Mucosa of descending colon (tissue), 3 donors: ENCODE data around the gene SLC5A2. TPM values are rescaled to one million over a fixed set of nuclear protein-coding genes. Genes with fewer than 3 reads are reported as not detected.

Experiments
- ATAC-seq: fragments of 200-7000 bp; cut with Tn5 transposase; one replicate; pipeline ENCODE4 v1.9.1; 2020; ENCODE audit warnings: mild to moderate bottlenecking, moderate library complexity
- DNase-seq, 3 donors: peaks; one replicate each; pipeline ENCODE4 v3.0.0-alpha.2; 2020
- H3K36me3 ChIP-seq: fragments of 200-600 bp; one replicate; pipeline ENCODE4 v1.8.0; 2021; ENCODE audit warnings: low read depth, mild to moderate bottlenecking
- H3K4me1 ChIP-seq: fragments of 200-600 bp; one replicate; pipeline ENCODE4 v1.8.0; 2021; ENCODE audit warnings: low read depth, mild to moderate bottlenecking
- H3K4me3 ChIP-seq: fragments of 200-600 bp; one replicate; pipeline ENCODE4 v1.8.0; 2021; ENCODE audit warnings: mild to moderate bottlenecking
- H3K9me3 ChIP-seq: fragments of 200-600 bp; one replicate; pipeline ENCODE4 v1.8.0; 2021; ENCODE audit warnings: mild to moderate bottlenecking
- CTCF ChIP-seq: fragments of 200-600 bp; IDR thresholded peaks from one replicate; pipeline ENCODE4 v1.8.0; 2022; ENCODE audit warnings: antibody characterized with exemption, mild to moderate bottlenecking
- intact Hi-C, 2 donors: fragments of 100-400 bp; cut with DNase I in 1 of 2; cut with micrococcal nuclease in 1 of 2; formaldehyde crosslinking; loops; one replicate each; pipeline versions ENCODE4 v1.11.0 to v1.11.1; 2022; cut with DNase I, micrococcal nuclease
- total RNA-seq, 3 donors: library from RNA; stranded (reverse); fragmentation: NEBNext Ultra II Directional in 2 of 3; extraction: Animal tissue kit (Norgen Biotek cat#: 25700) in 2 of 3; gene quantifications; one replicate each; pipeline versions ENCODE4 v1.2.1 to v1.2.4, GENCODE V29; 2021 to 2023
- donor health status: DM: no; HTN: no; CAD: no; lungs with moderate emphysema.
- donor health status: DM: no; HTN: no; CAD: no.
- donor health status: DM: no; HTN: yes; CAD: no.

The SLC5A2 gene
- total RNA-seq, 3 donors from 2014 or later = 0.47 to 0.70 TPM; not detected in 1

DNA sequence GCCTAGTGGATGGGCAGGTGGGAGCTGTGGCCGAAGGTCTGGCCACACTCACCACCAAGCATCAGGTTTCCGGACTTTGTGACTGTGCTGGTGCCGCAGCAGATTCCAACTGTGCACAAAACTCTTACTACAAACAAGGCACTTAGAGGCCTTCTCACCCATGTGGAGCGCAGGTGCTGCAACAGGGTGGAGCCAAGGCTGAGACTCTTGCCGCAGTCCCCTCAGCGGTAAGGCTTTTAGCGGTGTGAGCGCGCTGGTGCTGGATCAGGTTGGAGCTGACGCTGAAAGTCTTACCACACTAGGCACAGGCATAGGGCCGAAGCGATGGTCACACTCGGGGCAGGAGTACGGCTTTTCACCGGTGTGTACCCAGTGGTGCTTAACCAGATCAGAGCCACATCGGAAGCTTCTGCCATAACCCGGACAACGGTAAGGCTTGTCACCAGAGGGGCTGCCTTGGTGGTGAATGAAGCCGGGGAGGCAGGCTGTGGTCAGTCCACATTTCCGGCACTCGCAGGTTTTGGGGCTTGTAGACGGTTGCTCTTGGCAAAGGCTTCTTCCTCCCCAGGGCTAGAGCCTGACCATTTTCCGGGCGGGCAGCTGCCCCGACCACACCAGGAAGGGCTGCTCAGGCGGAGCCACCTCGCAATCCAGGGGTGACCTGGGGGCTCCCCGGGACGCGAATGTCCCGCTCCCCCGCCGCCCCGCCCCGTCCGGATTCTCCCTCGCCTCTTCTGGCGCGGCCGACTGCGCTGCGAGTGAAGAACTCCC is 24.7 kb upstream of the SLC5A2 start:
- TF ChIP-seq CTCF = peak; percentile 10

GRCh38 chr16:31458844-31459686 is 23.9 kb upstream of the SLC5A2 start, which contains the start of gene ARMC5:
ARMC5 (plus strand) TSS chr16:31459501; CDS start chr16:31459525, 24 bp downstream.
- H3K9me3 ChIP-seq = no peaks in the 10 kb centered on the region
- TF ChIP-seq CTCF = peak; percentile 27
- intact Hi-C loops = loop anchor here in 1 of 2 donors (5.0 kb wide), 1 partner anchor 413 kb away; the partner anchor contains the start of gene ZNF267
- peak within 1 kb of the TSS; percentile 66 for H3K4me3 ChIP-seq
- no peaks in the 10 kb centered on the region for H3K36me3 ChIP-seq
- DNase-seq = peak; percentile 97 to 99 (median 97)
- ATAC-seq = peak; percentile 85
- peaks cover 34% of the 10 kb centered on the region for H3K4me1 ChIP-seq

More for the DNA sequence above, 24.7 kb upstream of the SLC5A2 start:
- peak overlapping the region; percentile 66 for H3K4me3 ChIP-seq
- ATAC-seq (peak; percentile 15), DNase-seq (peak; percentile 64 to 83 (median 79))
- H3K9me3 ChIP-seq = no peaks in the 10 kb centered on the region
- intact Hi-C loops = loop anchor here in 1 of 2 donors (5.0 kb wide), 1 partner anchor 414 kb away; the partner anchor contains the start of gene ZNF267
- H3K36me3 ChIP-seq = no peaks in the 10 kb centered on the region
- H3K4me1 ChIP-seq = peaks cover 42% of the 10 kb centered on the region

- no peak for TF ChIP-seq CTCF
- Histone ChIP-seq H3K9me3 (no peaks in the 10 kb centered on the region), H3K4me3 (peak overlapping the region; percentile 66), H3K36me3 (no peaks in the 10 kb centered on the region), H3K4me1 (peaks cover 32% of the 10 kb centered on the region)
- peak; percentile 90 for ATAC-seq
- intact Hi-C loops = loop anchor here in 1 of 2 donors (5.0 kb wide), 1 partner anchor 412 kb away; the partner anchor contains the start of gene ZNF267
- peak; percentile 100 for DNase-seq
Measured at GRCh38 chr16:31459687-31460581, 23.0 kb upstream of the SLC5A2 start.

GRCh38 chr16:31460582-31461002 is 22.3 kb upstream of the SLC5A2 start:
- Histone ChIP-seq H3K9me3 (no peaks in the 10 kb centered on the region), H3K4me1 (peaks cover 29% of the 10 kb centered on the region), H3K36me3 (no peaks in the 10 kb centered on the region), H3K4me3 (no peak overlapping the region)
- peak; percentile 50 for TF ChIP-seq CTCF
- intact Hi-C loops = no loop called here
- peak in 2 of 3 donors; percentile 35 to 64 for DNase-seq
- no peak for ATAC-seq
